OCI-LY3 (cell line): ENCODE measurements around the gene ZFP36L1.

Experiments used
- H2AFZ ChIP-seq: fragments of 200-600, 300-600 bp; shearing (Covaris generic); 2 replicates; pipeline ENCODE4 v1.6.0; 2014; ENCODE audit warnings: antibody characterized with exemption, low read depth, low read length
- H3K27ac ChIP-seq: fragments of 200-600, 300-600 bp; sonication (generic); 2 replicates; pipeline ENCODE4 v1.5.1; 2014; ENCODE audit warnings: mild to moderate bottlenecking, low read length, moderate library complexity, mixed read lengths
- H3K27me3 ChIP-seq: fragments of 200-600, 300-600 bp; sonication (generic); 2 replicates; pipeline ENCODE4 v1.6.1; 2014; ENCODE audit warnings: low read depth, low read length, mixed read lengths
- H3K36me3 ChIP-seq: fragments of 200-600, 300-600 bp; sonication (generic); replicated peaks from 2 replicates; pipeline ENCODE3; 2014; ENCODE audit warnings: low read depth, low read length, mixed read lengths
- H3K4me1 ChIP-seq: fragments of 300-600, 200-600 bp; sonication (generic); 2 replicates; pipeline ENCODE4 v1.6.1; 2014; ENCODE audit warnings: low read length, mixed read lengths
- H3K4me2 ChIP-seq: fragments of 200-600, 300-600 bp; sonication (generic); 2 replicates; pipeline ENCODE4 v1.6.1; 2014; ENCODE audit warnings: low read length, mixed read lengths
- H3K4me3 ChIP-seq: fragments of 300-600, 200-600 bp; sonication (generic); 2 replicates; pipeline ENCODE4 v1.5.1; 2014; ENCODE audit warnings: antibody characterized with exemption, mild to moderate bottlenecking, low read length, moderate library complexity
- H3K79me2 ChIP-seq: fragments of 300-600, 200-600 bp; shearing (Covaris generic); 2 replicates; pipeline ENCODE4 v1.6.1; 2014; ENCODE audit warnings: mild to moderate bottlenecking, low read length, mixed read lengths
- H3K9ac ChIP-seq: fragments of 300-600, 200-600 bp; shearing (Covaris generic); 2 replicates; pipeline ENCODE4 v1.6.0; 2014; ENCODE audit warnings: mild to moderate bottlenecking, low read length, moderate library complexity
- H3K9me3 ChIP-seq: fragments of 200-600, 300-600 bp; shearing (Covaris generic); 2 replicates; pipeline ENCODE4 v1.6.1; 2014; ENCODE audit warnings: low read length, mixed read lengths; ENCODE audit not compliant: insufficient read depth
- H4K20me1 ChIP-seq: fragments of 200-600, 300-600 bp; sonication (generic); 2 replicates; pipeline ENCODE4 v1.6.1; 2016; ENCODE audit warnings: low read length, mixed read lengths; ENCODE audit not compliant: insufficient read depth
- EZH2phosphoT487 ChIP-seq: fragments of 200-600 bp; shearing (Covaris generic); IDR thresholded peaks from 2 replicates; pipeline ENCODE4 v1.6.1; 2018; ENCODE audit warnings: antibody characterized with exemption, mixed run types, low read depth
- TF ChIP-seq, protein P1 (sequence below): fragments of 200-600, 300-600 bp; sonication (generic); IDR thresholded peaks from 2 replicates; pipeline ENCODE4 v1.5.1; 2014; ENCODE audit warnings: antibody characterized with exemption, low read length, low read depth

ZFP36L1 gene

DNA sequence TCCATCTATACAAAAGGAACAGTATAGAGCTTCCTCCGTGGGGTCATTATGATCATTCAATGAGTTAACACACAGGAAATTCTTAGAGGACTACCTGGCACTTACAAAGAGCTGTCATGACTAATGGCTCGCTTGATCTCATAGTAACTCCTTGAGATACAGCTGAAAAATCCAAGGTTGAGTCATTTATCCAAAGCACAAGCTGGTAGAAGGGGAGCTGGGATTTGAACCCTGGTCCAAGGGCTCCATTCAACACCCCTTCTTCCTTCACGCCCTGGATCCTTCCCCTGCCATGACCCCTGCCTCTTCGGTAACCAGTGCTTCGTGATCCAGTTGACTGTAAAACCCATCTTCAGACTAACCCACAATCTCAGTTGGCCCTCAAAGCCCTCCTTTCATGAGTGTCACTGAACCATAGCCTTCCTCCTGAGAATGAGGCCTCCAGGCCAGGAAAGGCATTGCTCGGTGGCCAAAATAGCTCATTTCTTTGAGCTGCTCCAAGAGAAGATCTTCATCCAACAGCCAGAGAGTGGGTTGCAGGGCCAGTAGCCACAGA is 7.8 kb downstream of the ZFP36L1 start:
- peaks cover 72% of the 10 kb centered on the region for H3K4me1 ChIP-seq
- H3K4me2 ChIP-seq: peak overlapping the region; percentile 40
- H3K9ac ChIP-seq: no peak overlapping the region

DNA sequence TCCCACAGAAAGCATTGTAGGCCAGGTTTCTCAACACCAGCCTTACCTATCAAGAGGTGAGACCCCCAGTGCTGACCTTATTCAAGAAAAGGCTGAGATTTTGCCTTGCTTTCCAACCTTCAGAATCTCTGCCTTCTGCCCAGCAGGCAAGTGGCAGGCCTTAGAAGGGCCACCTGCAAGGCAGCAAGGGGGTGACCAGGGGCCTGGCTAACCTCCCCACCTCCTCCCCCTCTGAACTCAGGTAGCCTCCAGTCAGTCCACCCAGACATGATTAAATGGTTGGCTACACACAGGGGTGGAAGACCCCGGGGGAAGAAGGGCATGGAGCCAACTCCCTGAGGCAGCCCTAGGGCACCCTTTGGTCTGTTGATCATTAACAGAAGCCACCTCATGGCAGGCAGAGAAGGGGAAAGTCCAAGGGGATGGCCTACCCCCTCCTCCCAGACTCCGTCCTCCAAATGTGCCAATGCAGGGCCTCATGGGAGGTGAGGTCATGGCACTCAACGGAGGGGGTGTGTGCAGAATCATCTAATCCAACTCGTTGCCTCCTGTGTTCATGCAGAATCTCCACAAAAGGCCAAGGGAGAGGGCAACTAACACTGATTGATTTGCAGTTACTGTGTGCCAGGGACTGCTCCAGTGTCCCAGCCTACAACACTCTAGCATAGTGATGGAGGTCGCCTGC is 8.5 kb downstream of the ZFP36L1 start:
- Histone ChIP-seq H3K4me2 (peak overlapping the region; percentile 40), H3K9me3 (no peaks in the 10 kb centered on the region), H3K4me1 (peaks cover 65% of the 10 kb centered on the region), H3K4me3 (no peak overlapping the region), H4K20me1 (peaks cover 19% of the 10 kb centered on the region), H2AFZ (no peak overlapping the region), H3K36me3 (peaks cover 26% of the 10 kb centered on the region), H3K79me2 (peaks cover 10% of the 10 kb centered on the region), H3K27me3 (peaks cover 7% of the 10 kb centered on the region; the same call in 1 of the 2 replicates), H3K9ac (no peak overlapping the region; the same call in 1 of the 2 replicates), H3K27ac (peak overlapping the region; percentile 56)
- TF ChIP-seq EZH2phosphoT487: no peak

More for the DNA sequence above, 7.8 kb downstream of the ZFP36L1 start:
- Histone ChIP-seq H3K27ac (peak overlapping the region; percentile 56), H3K79me2 (peaks cover 17% of the 10 kb centered on the region), H4K20me1 (peaks cover 26% of the 10 kb centered on the region), H3K27me3 (peaks cover 3% of the 10 kb centered on the region; the same call in 1 of the 2 replicates), H3K9me3 (no peaks in the 10 kb centered on the region), H3K36me3 (peaks cover 33% of the 10 kb centered on the region), H2AFZ (no peak overlapping the region), H3K4me3 (no peak overlapping the region)
- TF ChIP-seq, protein P1, sequence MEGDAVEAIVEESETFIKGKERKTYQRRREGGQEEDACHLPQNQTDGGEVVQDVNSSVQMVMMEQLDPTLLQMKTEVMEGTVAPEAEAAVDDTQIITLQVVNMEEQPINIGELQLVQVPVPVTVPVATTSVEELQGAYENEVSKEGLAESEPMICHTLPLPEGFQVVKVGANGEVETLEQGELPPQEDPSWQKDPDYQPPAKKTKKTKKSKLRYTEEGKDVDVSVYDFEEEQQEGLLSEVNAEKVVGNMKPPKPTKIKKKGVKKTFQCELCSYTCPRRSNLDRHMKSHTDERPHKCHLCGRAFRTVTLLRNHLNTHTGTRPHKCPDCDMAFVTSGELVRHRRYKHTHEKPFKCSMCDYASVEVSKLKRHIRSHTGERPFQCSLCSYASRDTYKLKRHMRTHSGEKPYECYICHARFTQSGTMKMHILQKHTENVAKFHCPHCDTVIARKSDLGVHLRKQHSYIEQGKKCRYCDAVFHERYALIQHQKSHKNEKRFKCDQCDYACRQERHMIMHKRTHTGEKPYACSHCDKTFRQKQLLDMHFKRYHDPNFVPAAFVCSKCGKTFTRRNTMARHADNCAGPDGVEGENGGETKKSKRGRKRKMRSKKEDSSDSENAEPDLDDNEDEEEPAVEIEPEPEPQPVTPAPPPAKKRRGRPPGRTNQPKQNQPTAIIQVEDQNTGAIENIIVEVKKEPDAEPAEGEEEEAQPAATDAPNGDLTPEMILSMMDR: no peak
- no peak for TF ChIP-seq EZH2phosphoT487

DNA sequence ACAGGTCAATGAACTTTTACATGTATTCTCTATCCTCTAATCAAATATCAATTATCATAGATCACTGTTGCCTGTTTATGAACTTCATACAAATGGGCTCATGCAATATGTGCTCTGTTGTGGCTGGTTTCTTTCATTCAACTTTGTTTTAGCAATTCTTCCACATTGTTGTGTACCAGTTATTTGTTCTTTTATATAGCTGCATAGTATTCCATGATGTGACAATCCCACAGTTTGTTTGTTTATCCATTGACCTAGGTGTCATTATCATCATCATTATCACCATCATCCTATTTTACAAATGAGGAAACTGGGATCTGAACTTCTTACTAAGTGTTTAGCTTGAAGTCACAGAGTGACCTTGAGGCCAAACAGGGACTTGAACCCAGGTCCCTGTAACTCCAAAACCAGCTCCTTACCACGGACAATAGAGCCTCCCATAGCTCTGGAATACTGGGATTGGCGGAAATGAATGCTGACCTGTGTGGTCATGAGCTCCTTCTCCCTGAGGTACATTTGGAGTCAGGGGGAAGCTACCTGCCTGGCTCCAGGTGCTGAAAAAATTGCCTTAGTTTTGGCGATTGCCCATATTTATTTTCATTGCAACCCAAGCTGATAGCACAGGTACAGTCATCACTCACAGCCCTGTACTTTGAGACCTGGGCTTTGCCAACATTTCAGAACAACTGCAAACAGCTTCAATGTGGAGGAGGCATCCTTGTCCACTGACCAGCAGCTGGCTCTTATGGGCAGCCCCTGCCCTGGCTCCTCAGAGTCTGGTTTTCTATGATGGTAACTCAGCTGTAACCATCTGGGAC is 9.2 kb downstream of the ZFP36L1 start:
- H3K27me3 ChIP-seq: peaks cover 7% of the 10 kb centered on the region; the same call in 1 of the 2 replicates
- H3K9me3 ChIP-seq: no peaks in the 10 kb centered on the region
- H3K4me2 ChIP-seq: peak overlapping the region; percentile 40
- peaks cover 5% of the 10 kb centered on the region; the same call in 1 of the 2 replicates for H3K79me2 ChIP-seq
- H4K20me1 ChIP-seq: peaks cover 15% of the 10 kb centered on the region
- H3K27ac ChIP-seq: peak overlapping the region; percentile 27; the same call in 1 of the 2 replicates
- no peak overlapping the region for H3K4me3 ChIP-seq
- no peak overlapping the region; the same call in 1 of the 2 replicates for H3K9ac ChIP-seq
- no peak for TF ChIP-seq EZH2phosphoT487
- TF ChIP-seq, protein P1: no peak
- no peak overlapping the region for H2AFZ ChIP-seq
- H3K4me1 ChIP-seq: peaks cover 60% of the 10 kb centered on the region
- peaks cover 22% of the 10 kb centered on the region for H3K36me3 ChIP-seq

DNA sequence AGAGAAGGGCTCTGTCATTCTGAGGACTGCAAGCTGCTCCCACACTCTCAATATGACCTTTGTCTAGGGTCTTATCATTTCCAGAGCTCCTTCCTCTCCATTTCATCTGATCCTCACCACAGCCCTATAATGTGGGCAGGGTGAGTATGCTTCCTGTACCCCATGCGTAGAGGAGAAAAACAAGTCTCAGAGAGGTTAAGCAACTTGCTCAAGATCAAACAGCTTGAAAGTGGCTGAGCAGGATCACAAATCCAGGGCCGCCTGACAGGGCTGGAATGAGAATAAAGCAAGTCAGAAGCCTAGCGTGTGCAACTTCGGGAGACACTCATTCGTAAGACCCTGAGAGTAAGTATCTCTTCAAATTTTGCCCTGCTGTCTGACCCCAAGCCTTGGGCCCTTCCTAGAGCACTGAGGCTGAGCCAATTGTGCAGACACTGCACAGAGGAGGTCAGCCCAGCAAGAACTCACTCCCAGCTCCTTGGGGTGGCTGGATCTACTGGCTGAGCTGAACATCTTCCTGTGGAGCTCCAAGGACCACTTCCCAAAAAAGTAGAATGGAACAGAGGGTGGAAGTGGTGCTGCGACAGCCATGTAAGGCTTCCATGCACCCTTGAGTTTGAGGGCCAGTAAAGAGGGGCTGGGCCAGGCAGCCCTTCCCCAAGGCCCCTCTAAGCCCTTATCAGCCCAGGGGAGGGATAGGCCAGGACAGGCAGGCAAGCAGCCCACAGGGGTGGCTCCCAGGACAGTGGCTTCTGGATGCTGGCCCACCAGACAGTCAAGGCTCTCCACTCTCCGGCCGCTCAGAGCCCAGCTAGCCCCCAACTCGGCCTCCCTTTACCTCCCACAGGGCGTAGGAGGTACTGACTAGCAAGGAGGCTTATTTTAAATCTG is 10.5 kb downstream of the ZFP36L1 start:
- H3K79me2 ChIP-seq: no peaks in the 10 kb centered on the region
- H3K4me1 ChIP-seq: peaks cover 50% of the 10 kb centered on the region
- no peaks in the 10 kb centered on the region for H3K9me3 ChIP-seq
- no peak overlapping the region for H3K9ac ChIP-seq
- H3K27ac ChIP-seq: no peak overlapping the region
- no peak overlapping the region for H3K4me2 ChIP-seq
- peaks cover 7% of the 10 kb centered on the region; the same call in 1 of the 2 replicates for H3K27me3 ChIP-seq
- H3K4me3 ChIP-seq: no peak overlapping the region
- TF ChIP-seq, protein P1: no peak
- no peak for TF ChIP-seq EZH2phosphoT487
- no peak overlapping the region for H2AFZ ChIP-seq
- H3K36me3 ChIP-seq: peaks cover 12% of the 10 kb centered on the region
- peaks cover 10% of the 10 kb centered on the region for H4K20me1 ChIP-seq
